ENCODE results near the gene RAVER1.

The RAVER1 gene

GRCh38 chr19:10328558-10329429, 4.5 kb downstream of the RAVER1 start:
- H3K36me3 ChIP-seq (ENCODE audit: control insufficient read depth, insufficient read depth, low read length) = peaks cover 68% of the 10 kb centered on the region
- no peak overlapping the region for H3K27ac ChIP-seq (ENCODE audit: low read depth, low read length)
- H3K9me3 ChIP-seq (ENCODE audit: control insufficient read depth, insufficient read depth, low read depth, low read length) = no peaks in the 10 kb centered on the region
- H3K9ac ChIP-seq (ENCODE audit: low read length) = no peak overlapping the region
- peaks cover 7% of the 10 kb centered on the region; the same call in 1 of the 2 replicates for H3K4me1 ChIP-seq (ENCODE audit: control insufficient read depth, insufficient read depth, low read length)
- no peaks in the 10 kb centered on the region for H3K27me3 ChIP-seq (ENCODE audit: control insufficient read depth, insufficient read depth, low read length)
- H3K4me3 ChIP-seq (ENCODE audit: low read depth, low read length) = no peak overlapping the region

- H3K4me1 ChIP-seq (ENCODE audit: control insufficient read depth, insufficient read depth, low read length) = peaks cover 7% of the 10 kb centered on the region; the same call in 1 of the 2 replicates
Measured at GRCh38 chr19:10327793-10328192, 5.5 kb downstream of the RAVER1 start.

GRCh38 chr19:10325732-10326131, 7.6 kb downstream of the RAVER1 start:
- no peak overlapping the region for H3K4me3 ChIP-seq (ENCODE audit: low read depth, low read length)
- H3K36me3 ChIP-seq (ENCODE audit: control insufficient read depth, insufficient read depth, low read length) = peaks cover 94% of the 10 kb centered on the region
- H3K4me1 ChIP-seq (ENCODE audit: control insufficient read depth, insufficient read depth, low read length) = no peaks in the 10 kb centered on the region
- H3K27ac ChIP-seq (ENCODE audit: low read depth, low read length) = no peak overlapping the region
- H3K9me3 ChIP-seq (ENCODE audit: control insufficient read depth, insufficient read depth, low read depth, low read length) = no peaks in the 10 kb centered on the region
- no peak overlapping the region for H3K9ac ChIP-seq (ENCODE audit: low read length)
- no peaks in the 10 kb centered on the region for H3K27me3 ChIP-seq (ENCODE audit: control insufficient read depth, insufficient read depth, low read length)

More at GRCh38 chr19:10327793-10328192, 5.5 kb downstream of the RAVER1 start:
- H3K27ac ChIP-seq (ENCODE audit: low read depth, low read length) = no peak overlapping the region
- no peak overlapping the region for H3K9ac ChIP-seq (ENCODE audit: low read length)
- no peaks in the 10 kb centered on the region for H3K9me3 ChIP-seq (ENCODE audit: control insufficient read depth, insufficient read depth, low read depth, low read length)
- no peaks in the 10 kb centered on the region for H3K27me3 ChIP-seq (ENCODE audit: control insufficient read depth, insufficient read depth, low read length)
- H3K4me3 ChIP-seq (ENCODE audit: low read depth, low read length) = no peak overlapping the region
- peaks cover 78% of the 10 kb centered on the region for H3K36me3 ChIP-seq (ENCODE audit: control insufficient read depth, insufficient read depth, low read length)

GRCh38 chr19:10321874-10322835, 11.2 kb downstream of the RAVER1 start:
- Histone ChIP-seq H3K36me3 (ENCODE audit: control insufficient read depth, insufficient read depth, low read length) (peaks cover 87% of the 10 kb centered on the region), H3K4me1 (ENCODE audit: control insufficient read depth, insufficient read depth, low read length) (no peaks in the 10 kb centered on the region), H3K27me3 (ENCODE audit: control insufficient read depth, insufficient read depth, low read length) (no peaks in the 10 kb centered on the region), H3K9ac (ENCODE audit: low read length) (no peak overlapping the region), H3K9me3 (ENCODE audit: control insufficient read depth, insufficient read depth, low read depth, low read length) (no peaks in the 10 kb centered on the region), H3K4me3 (ENCODE audit: low read depth, low read length) (no peak overlapping the region), H3K27ac (ENCODE audit: low read depth, low read length) (no peak overlapping the region)

GRCh38 chr19:10321417-10321797, 11.9 kb downstream of the RAVER1 start:
- Histone ChIP-seq H3K36me3 (ENCODE audit: control insufficient read depth, insufficient read depth, low read length) (peaks cover 86% of the 10 kb centered on the region), H3K27me3 (ENCODE audit: control insufficient read depth, insufficient read depth, low read length) (no peaks in the 10 kb centered on the region), H3K4me1 (ENCODE audit: control insufficient read depth, insufficient read depth, low read length) (0 out of 2 replicates have a peak, but pooled peaks cover 1% of the 10 kb centered on the region), H3K9me3 (ENCODE audit: control insufficient read depth, insufficient read depth, low read depth, low read length) (no peaks in the 10 kb centered on the region), H3K9ac (ENCODE audit: low read length) (no peak overlapping the region), H3K27ac (ENCODE audit: low read depth, low read length) (no peak overlapping the region), H3K4me3 (ENCODE audit: low read depth, low read length) (no peak overlapping the region)

GRCh38 chr19:10320602-10321416, 12.5 kb downstream of the RAVER1 start:
- Histone ChIP-seq H3K27ac (ENCODE audit: low read depth, low read length) (no peak overlapping the region), H3K4me1 (ENCODE audit: control insufficient read depth, insufficient read depth, low read length) (0 out of 2 replicates have a peak, but pooled peaks cover 6% of the 10 kb centered on the region), H3K9ac (ENCODE audit: low read length) (no peak overlapping the region), H3K4me3 (ENCODE audit: low read depth, low read length) (no peak overlapping the region), H3K36me3 (ENCODE audit: control insufficient read depth, insufficient read depth, low read length) (peaks cover 81% of the 10 kb centered on the region), H3K27me3 (ENCODE audit: control insufficient read depth, insufficient read depth, low read length) (no peaks in the 10 kb centered on the region), H3K9me3 (ENCODE audit: control insufficient read depth, insufficient read depth, low read depth, low read length) (no peaks in the 10 kb centered on the region)

- Histone ChIP-seq H3K27me3 (ENCODE audit: control insufficient read depth, insufficient read depth, low read length) (no peaks in the 10 kb centered on the region), H3K27ac (ENCODE audit: low read depth, low read length) (no peak overlapping the region), H3K4me1 (ENCODE audit: control insufficient read depth, insufficient read depth, low read length) (0 out of 2 replicates have a peak, but pooled peaks cover 6% of the 10 kb centered on the region), H3K9ac (ENCODE audit: low read length) (no peak overlapping the region), H3K36me3 (ENCODE audit: control insufficient read depth, insufficient read depth, low read length) (peaks cover 68% of the 10 kb centered on the region), H3K4me3 (ENCODE audit: low read depth, low read length) (no peak overlapping the region), H3K9me3 (ENCODE audit: control insufficient read depth, insufficient read depth, low read depth, low read length) (no peaks in the 10 kb centered on the region)
Measured at GRCh38 chr19:10318807-10319682, 14.3 kb downstream of the RAVER1 start.

- Histone ChIP-seq H3K4me3 (ENCODE audit: low read depth, low read length) (no peak overlapping the region), H3K36me3 (ENCODE audit: control insufficient read depth, insufficient read depth, low read length) (peaks cover 59% of the 10 kb centered on the region), H3K9me3 (ENCODE audit: control insufficient read depth, insufficient read depth, low read depth, low read length) (no peaks in the 10 kb centered on the region), H3K9ac (ENCODE audit: low read length) (no peak overlapping the region), H3K27ac (ENCODE audit: low read depth, low read length) (no peak overlapping the region), H3K27me3 (ENCODE audit: control insufficient read depth, insufficient read depth, low read length) (no peaks in the 10 kb centered on the region), H3K4me1 (ENCODE audit: control insufficient read depth, insufficient read depth, low read length) (0 out of 2 replicates have a peak, but pooled peaks cover 6% of the 10 kb centered on the region)
Measured at GRCh38 chr19:10317857-10318462, 15.4 kb downstream of the RAVER1 start.

GRCh38 chr19:10317045-10317856, 16.1 kb downstream of the RAVER1 start:
- H3K9ac ChIP-seq (ENCODE audit: low read length) = no peak overlapping the region

More at GRCh38 chr19:10317045-10317856, 16.1 kb downstream of the RAVER1 start:
- Histone ChIP-seq H3K9me3 (ENCODE audit: control insufficient read depth, insufficient read depth, low read depth, low read length) (no peaks in the 10 kb centered on the region), H3K4me3 (ENCODE audit: low read depth, low read length) (no peak overlapping the region), H3K4me1 (ENCODE audit: control insufficient read depth, insufficient read depth, low read length) (0 out of 2 replicates have a peak, but pooled peaks cover 6% of the 10 kb centered on the region), H3K36me3 (ENCODE audit: control insufficient read depth, insufficient read depth, low read length) (peaks cover 52% of the 10 kb centered on the region), H3K27me3 (ENCODE audit: control insufficient read depth, insufficient read depth, low read length) (no peaks in the 10 kb centered on the region), H3K27ac (ENCODE audit: low read depth, low read length) (no peak overlapping the region)
